K562 (cell line): ENCODE data around the gene CHSY3. TPM values are rescaled to one million over a fixed set of nuclear protein-coding genes. Genes with fewer than 3 reads are reported as not detected.

Source experiments
- ATAC-seq: fragments of 200-7000 bp; cut with Tn5 transposase; 3 replicates; pipeline ENCODE4 v1.9.1; 2020; ENCODE audit warnings: moderate library complexity
- BruUV-seq: library from RNA; stranded (reverse); fragments of 400-500 nt; replicated peaks from 2 replicates; lab custom pipeline; 2021; lab: Mats Ljungman, UMichigan
- CTCF ChIA-PET: fragments of 300-600 bp; formaldehyde crosslinking; extraction: SDS; loops from one replicate; lab custom pipeline; 2021; ENCODE audit warnings: low intra/inter-chr PET ratio; lab: Yijun Ruan, JAX
- POLR2A ChIA-PET: fragments of 300-600, 350-650 bp; sonication (Branson Sonifier 250); formaldehyde crosslinking; extraction: SDS; loops from one replicate; lab custom pipeline; 2021; ENCODE audit warnings: antibody characterized with exemption, inconsistent platforms; lab: Yijun Ruan, JAX
- DNase-seq, 4 experiments: peaks; one replicate each; pipeline versions ENCODE4 v3.0.0 to v3.0.0-alpha.2; 2011 to 2018; ENCODE audit warnings: low spot score in 3 of 4, mixed read lengths in 3 of 4; ENCODE audit errors: extremely low read depth in 1 of 4
- FAIRE-seq: peaks from 2 replicates; lab custom pipeline; 2011; peaks lifted over from hg19 to GRCh38; lab: Jason Lieb, UNC
- H2AFZ ChIP-seq: 2 replicates; pipeline ENCODE4 v1.6.0; 2011; ENCODE audit warnings: low read depth, low read length, control low read depth, inconsistent platforms
- H3K27ac ChIP-seq: fragments of 200-600 bp; 3 replicates; pipeline ENCODE4 v1.8.0; 2011; ENCODE audit warnings: low read depth, mild to moderate bottlenecking, control low read depth, inconsistent platforms, low read length, moderate library complexity, mixed read lengths; ENCODE audit errors: extremely low read depth
- H3K27me3 ChIP-seq, 2 experiments: fragments of 300-600 bp in 1 of 2; 2 replicates in 1 of 2; 3 replicates in 1 of 2; pipeline versions ENCODE4 v1.6.0 to v1.8.0; 2011; ENCODE audit warnings: inconsistent platforms in 2 of 2, low read length in 2 of 2, mild to moderate bottlenecking in 1 of 2, mixed read lengths in 1 of 2, moderate library complexity in 1 of 2; ENCODE audit not compliant: control insufficient read depth in 2 of 2, insufficient read depth in 2 of 2
- H3K36me3 ChIP-seq: fragments of 300-600 bp; 3 replicates; pipeline ENCODE4 v1.8.0; 2011; ENCODE audit warnings: mild to moderate bottlenecking, low read length, inconsistent platforms; ENCODE audit not compliant: control insufficient read depth, insufficient read depth
- H3K4me1 ChIP-seq, 2 experiments: fragments of 200-600 bp in 1 of 2; replicated peaks in 1 of 2; 2 replicates in 1 of 2; 3 replicates in 1 of 2; pipeline versions ENCODE4 v1.5.1 to v1.8.0; 2011; ENCODE audit warnings: inconsistent platforms in 2 of 2, low read length in 2 of 2, mild to moderate bottlenecking in 1 of 2, mixed read lengths in 1 of 2, moderate library complexity in 1 of 2; ENCODE audit not compliant: control insufficient read depth in 2 of 2, insufficient read depth in 2 of 2
- H3K4me2 ChIP-seq: 2 replicates; pipeline ENCODE4 v1.6.1; 2011; ENCODE audit warnings: low read length, control low read depth, inconsistent platforms, mixed read lengths; ENCODE audit not compliant: insufficient read depth
- H3K4me3 ChIP-seq: fragments of 200-600 bp; sonication (generic), shearing (Covaris generic); 2 replicates; pipeline ENCODE4 v1.5.1; 2016; ENCODE audit warnings: control low read depth, inconsistent platforms
- H3K79me2 ChIP-seq: fragments of 200-600 bp; 3 replicates; pipeline ENCODE4 v1.8.0; 2011; ENCODE audit warnings: low read length, inconsistent platforms; ENCODE audit not compliant: control insufficient read depth, insufficient read depth
- H3K9ac ChIP-seq, 2 experiments: 2 replicates each; pipeline versions ENCODE4 v1.6.0 to v1.6.1; 2011; ENCODE audit warnings: low read depth in 2 of 2, low read length in 2 of 2, control low read depth in 1 of 2, inconsistent platforms in 1 of 2, mild to moderate bottlenecking in 1 of 2, mixed read lengths in 1 of 2; ENCODE audit not compliant: insufficient read depth in 1 of 2
- H3K9me1 ChIP-seq: one replicate; pipeline ENCODE4 v1.6.0; 2011; ENCODE audit warnings: inconsistent platforms, mild to moderate bottlenecking, low read length, moderate library complexity; ENCODE audit not compliant: control insufficient read depth, insufficient read depth
- H3K9me3 ChIP-seq: replicated peaks from 2 replicates; pipeline ENCODE4 v1.5.1; 2011; ENCODE audit warnings: low read depth, low read length, inconsistent platforms; ENCODE audit not compliant: control insufficient read depth, insufficient read depth
- H4K20me1 ChIP-seq: replicated peaks from 2 replicates; pipeline ENCODE4 v1.6.1; 2011; ENCODE audit warnings: low read length, inconsistent platforms, mixed read lengths; ENCODE audit not compliant: control insufficient read depth, insufficient read depth
- CBX5 ChIP-seq: IDR thresholded peaks from 2 replicates; pipeline ENCODE4 v1.6.1; 2014; ENCODE audit warnings: low read depth, borderline replicate concordance
- EZH2 ChIP-seq: IDR thresholded peaks from 2 replicates; pipeline ENCODE4 v1.6.1; 2012; ENCODE audit warnings: low read depth, mild to moderate bottlenecking, inconsistent platforms, low read length, borderline replicate concordance
- GTF2E2 ChIP-seq: fragments of 200-800 bp; sonication (Bioruptor generic); IDR thresholded peaks from 2 replicates; pipeline ENCODE4 v1.6.1; 2016; ENCODE audit warnings: missing genetic modification characterization, missing compliant biosample characterization
- HNRNPLL ChIP-seq: fragments of 200-400 bp; formaldehyde crosslinking; IDR thresholded peaks from 2 replicates; pipeline ENCODE4 v1.6.1; 2017; ENCODE audit warnings: low read length, low read depth, mild to moderate bottlenecking; ENCODE audit not compliant: poor library complexity, severe bottlenecking
- HOXB6 ChIP-seq: fragments of 250-450 bp; sonication (Bioruptor Pico); IDR thresholded peaks from 2 replicates; pipeline ENCODE4 v1.5.1; 2022; ENCODE audit warnings: mild to moderate bottlenecking, borderline replicate concordance
- ZBTB7A ChIP-seq: IDR thresholded peaks from 2 replicates; pipeline ENCODE4 v1.6.1; 2011; ENCODE audit warnings: low read depth, mild to moderate bottlenecking, low read length, moderate library complexity, borderline replicate concordance; ENCODE audit not compliant: control insufficient read depth
- ZEB2 ChIP-seq: fragments of 450-650 bp; IDR thresholded peaks from 2 replicates; pipeline ENCODE4 v1.6.1; 2016
- ZNF263 ChIP-seq: sonication (generic); formaldehyde crosslinking; IDR thresholded peaks from 2 replicates; pipeline ENCODE4 v1.8.0; 2022; ENCODE audit warnings: mild to moderate bottlenecking, missing genetic modification reagents, borderline replicate concordance
- ZNF407 ChIP-seq: fragments of 450-650 bp; IDR thresholded peaks from 2 replicates; pipeline ENCODE4 v1.6.1; 2016; ENCODE audit warnings: low read depth
- ZNF518B ChIP-seq: fragments of 250-450 bp; sonication (Bioruptor Pico); IDR thresholded peaks from 2 replicates; pipeline ENCODE4 v1.5.0; 2021; ENCODE audit warnings: mild to moderate bottlenecking, moderate library complexity
- ZNF668 ChIP-seq: fragments of 250-450 bp; sonication (Bioruptor Pico); IDR thresholded peaks from 2 replicates; pipeline ENCODE4 v1.8.0; 2022; ENCODE audit warnings: mild to moderate bottlenecking, inconsistent platforms
- ZNF778 ChIP-seq: fragments of 450-650 bp; formaldehyde crosslinking; IDR thresholded peaks from 2 replicates; pipeline ENCODE4 v1.4.0; 2020; ENCODE audit warnings: mild to moderate bottlenecking, moderate library complexity
- ZSCAN29 ChIP-seq: fragments of 450-650 bp; IDR thresholded peaks from 2 replicates; pipeline ENCODE4 v1.6.1; 2017
- WGBS: fragments of 100-300 bp; shearing (Covaris generic); methylation state at CpG from one replicate; pipeline ENCODE4 v1.1.6; 2016; ENCODE audit warnings: low coverage, mixed read lengths; ENCODE audit not compliant: insufficient coverage; ENCODE audit errors: missing lambda C conversion rate; 5-methylcytosine and 5-hydroxymethylcytosine counted together
- in situ Hi-C: fragments of 300-500 bp; cut with MboI; formaldehyde crosslinking; loops from 4 replicates; pipeline ENCODE4 v1.15.0; 2018; ENCODE audit warnings: inconsistent platforms, mixed read lengths
- intact Hi-C: fragments of 100-400 bp; cut with micrococcal nuclease; formaldehyde crosslinking; loops from 2 replicates; pipeline ENCODE4 v1.14.2; 2022
- polyA plus RNA-seq, 8 experiments: library from polyadenylated mRNA; depleted of rRNA in 4 of 8; stranded (reverse) in 5 of 8; unstranded in 3 of 8; fragments of >200 nt; fragmentation: Nextera tagmentation in 2 of 8; fragmentation: Illumina TruSeq in 1 of 8; extraction: Ambion mirVana in 2 of 8; extraction: Trizol in 1 of 8; gene quantifications; 2 replicates each; pipeline versions ENCODE4 v1.2.1 to v1.2.3, GENCODE V29; 2011 to 2014; ENCODE audit warnings: inconsistent platforms in 1 of 8, missing spikeins in 1 of 8
- total RNA-seq, 7 experiments: library from RNA; depleted of rRNA in 6 of 7; stranded (reverse); fragments of >200 nt in 6 of 7; fragmentation: Illumina TruSeq in 2 of 7; extraction: Trizol in 2 of 7; gene quantifications; 2 replicates each; pipeline versions ENCODE4 v1.2.1 to v1.2.3, GENCODE V29; 2011 to 2021; ENCODE audit warnings: low replicate concordance in 1 of 7

CHSY3 gene
- total and polyA plus RNA-seq, 9 of the 15 experiments (the other 6 are each of a cell fraction or from before 2014, with no cell fraction given) = 0.04 TPM; not detected in 8

GRCh38 chr5:130102960-130103359 is 198.7 kb downstream of the CHSY3 start:
- H3K27me3 ChIP-seq = no peaks in the 10 kb centered on the region
- in situ Hi-C loops = no loop called here
- no peak for FAIRE-seq
- ATAC-seq = no peak
- H2AFZ ChIP-seq = no peak overlapping the region
- no peak overlapping the region for H3K27ac ChIP-seq
- no peaks in the 10 kb centered on the region for H4K20me1 ChIP-seq
- DNase-seq = no peak
- no peak overlapping the region for H3K9ac ChIP-seq
- ChIA-PET CTCF (no interaction called here), POLR2A (no interaction called here)
- no peaks in the 10 kb centered on the region for H3K4me1 ChIP-seq
- H3K9me3 ChIP-seq = no peaks in the 10 kb centered on the region
- H3K4me3 ChIP-seq = no peak overlapping the region
- 6% methylated on average over 1 of the region's 1 CpG for WGBS
- intact Hi-C loops = no loop called here
- no TSS peak for BruUV-seq
- no peaks in the 10 kb centered on the region for H3K79me2 ChIP-seq
- no peak overlapping the region for H3K4me2 ChIP-seq
- no peaks in the 10 kb centered on the region for H3K9me1 ChIP-seq
- H3K36me3 ChIP-seq = no peaks in the 10 kb centered on the region
- TF ChIP-seq ZNF407 (no peak), CBX5 (no peak), ZBTB7A (no peak), ZNF778 (CRISPR knock-in tag) (no peak), ZEB2 (no peak), ZNF668 (CRISPR knock-in tag) (no peak), HNRNPLL (no peak), ZNF518B (CRISPR knock-in tag) (no peak), EZH2 (no peak), GTF2E2 (tag) (no peak), ZSCAN29 (no peak), HOXB6 (CRISPR knock-in tag) (no peak), ZNF263 (no peak)
